Vagina (tissue), 2 donors: Measurements from ENCODE around the gene PLXNA1. TPM values are rescaled to one million over a fixed set of nuclear protein-coding genes. Genes with fewer than 3 reads are reported as not detected.

Experiments used
- DNase-seq, 2 donors: peaks; one replicate each; pipeline ENCODE4 v3.0.0-alpha.2; 2017; ENCODE audit errors: extremely low spot score in 2 of 2
- H3K27ac ChIP-seq: fragments of 200-600 bp; sonication (generic); one replicate; pipeline ENCODE4 v1.5.1; 2019
- H3K27me3 ChIP-seq: fragments of 200-600 bp; sonication (generic); one replicate; pipeline ENCODE4 v1.5.1; 2019
- H3K36me3 ChIP-seq, 2 donors: fragments of 200-600 bp; sonication (generic); one replicate each; pipeline ENCODE4 v1.5.1; 2017 to 2019
- H3K4me1 ChIP-seq: fragments of 200-600 bp; sonication (generic); one replicate; pipeline ENCODE4 v1.5.1; 2019
- H3K4me3 ChIP-seq, 2 donors: fragments of 200-600 bp; sonication (generic); 1 replicate in 1 of 2; 2 replicates in 1 of 2; pipeline ENCODE4 v1.5.1; 2016 to 2019
- H3K9me3 ChIP-seq: fragments of 200-600 bp; sonication (generic); one replicate; pipeline ENCODE4 v1.5.1; 2019
- POLR2A ChIP-seq, 2 donors: fragments of 450-650 bp; IDR thresholded peaks; one replicate each; pipeline ENCODE4 v1.6.1; 2017; ENCODE audit warnings: antibody characterized with exemption in 2 of 2, mild to moderate bottlenecking in 2 of 2, moderate library complexity in 2 of 2
- POLR2AphosphoS5 ChIP-seq, 2 donors: sonication (generic); formaldehyde crosslinking; IDR thresholded peaks; one replicate each; pipeline ENCODE4 v1.9.0; 2017; ENCODE audit warnings: antibody characterized with exemption in 2 of 2, mild to moderate bottlenecking in 2 of 2, low read depth in 1 of 2; ENCODE audit not compliant: insufficient read depth in 1 of 2
- intact Hi-C: fragments of 100-400 bp; cut with DNase I; formaldehyde crosslinking; loops from one replicate; pipeline ENCODE4 v1.15.1; 2023
- total RNA-seq: library from RNA; depleted of rRNA; stranded (reverse); fragments of >200 nt; gene quantifications from one replicate; pipeline ENCODE4 v1.2.3, GENCODE V29; 2016
- TF ChIP-seq, protein P1 (sequence below), 3 experiments: fragments of 450-650 bp in 2 of 3; fragments of 200-600 bp in 1 of 3; sonication (generic) in 1 of 3; IDR thresholded peaks; one replicate each; pipeline ENCODE4 v1.5.1; 2017 to 2019; ENCODE audit warnings: antibody characterized with exemption in 3 of 3, mild to moderate bottlenecking in 2 of 3, moderate library complexity in 2 of 3

Gene PLXNA1
- total RNA-seq, 1 donor from 2014 or later: 31.4 TPM

DNA sequence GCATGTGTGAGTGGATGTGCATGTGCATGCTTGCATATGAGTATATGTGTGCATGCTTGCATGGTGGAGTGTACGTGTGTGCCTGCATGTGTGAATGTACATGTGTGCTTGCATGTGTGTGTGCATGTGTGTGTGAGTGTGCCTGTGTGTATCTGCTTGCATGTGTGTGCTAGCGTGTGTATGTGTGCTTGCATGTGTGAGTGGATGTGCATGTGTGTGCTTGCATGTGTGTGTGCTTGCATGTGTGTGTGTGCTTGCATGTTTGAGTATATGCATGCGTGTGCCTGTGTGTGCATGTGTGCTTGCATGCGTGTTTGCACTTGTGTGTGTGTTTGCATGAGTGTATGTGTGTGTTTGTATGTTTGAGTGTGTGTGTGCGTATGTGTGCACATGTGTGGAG, 4.6 kb upstream of the PLXNA1 start:
- intact Hi-C loops: no loop called here
- H3K27me3 ChIP-seq: no peaks in the 10 kb centered on the region
- no peak for DNase-seq
- H3K27ac ChIP-seq: no peak overlapping the region
- no peaks in the 10 kb centered on the region for H3K36me3 ChIP-seq
- H3K9me3 ChIP-seq: peaks cover 4% of the 10 kb centered on the region
- peaks cover 13% of the 10 kb centered on the region for H3K4me1 ChIP-seq
- no peak overlapping the region for H3K4me3 ChIP-seq
- no peak for TF ChIP-seq POLR2A (IDR thresholded peaks at IDR 0.05)
- TF ChIP-seq, protein P1, sequence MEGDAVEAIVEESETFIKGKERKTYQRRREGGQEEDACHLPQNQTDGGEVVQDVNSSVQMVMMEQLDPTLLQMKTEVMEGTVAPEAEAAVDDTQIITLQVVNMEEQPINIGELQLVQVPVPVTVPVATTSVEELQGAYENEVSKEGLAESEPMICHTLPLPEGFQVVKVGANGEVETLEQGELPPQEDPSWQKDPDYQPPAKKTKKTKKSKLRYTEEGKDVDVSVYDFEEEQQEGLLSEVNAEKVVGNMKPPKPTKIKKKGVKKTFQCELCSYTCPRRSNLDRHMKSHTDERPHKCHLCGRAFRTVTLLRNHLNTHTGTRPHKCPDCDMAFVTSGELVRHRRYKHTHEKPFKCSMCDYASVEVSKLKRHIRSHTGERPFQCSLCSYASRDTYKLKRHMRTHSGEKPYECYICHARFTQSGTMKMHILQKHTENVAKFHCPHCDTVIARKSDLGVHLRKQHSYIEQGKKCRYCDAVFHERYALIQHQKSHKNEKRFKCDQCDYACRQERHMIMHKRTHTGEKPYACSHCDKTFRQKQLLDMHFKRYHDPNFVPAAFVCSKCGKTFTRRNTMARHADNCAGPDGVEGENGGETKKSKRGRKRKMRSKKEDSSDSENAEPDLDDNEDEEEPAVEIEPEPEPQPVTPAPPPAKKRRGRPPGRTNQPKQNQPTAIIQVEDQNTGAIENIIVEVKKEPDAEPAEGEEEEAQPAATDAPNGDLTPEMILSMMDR (IDR thresholded peaks at IDR 0.05): no peak

DNA sequence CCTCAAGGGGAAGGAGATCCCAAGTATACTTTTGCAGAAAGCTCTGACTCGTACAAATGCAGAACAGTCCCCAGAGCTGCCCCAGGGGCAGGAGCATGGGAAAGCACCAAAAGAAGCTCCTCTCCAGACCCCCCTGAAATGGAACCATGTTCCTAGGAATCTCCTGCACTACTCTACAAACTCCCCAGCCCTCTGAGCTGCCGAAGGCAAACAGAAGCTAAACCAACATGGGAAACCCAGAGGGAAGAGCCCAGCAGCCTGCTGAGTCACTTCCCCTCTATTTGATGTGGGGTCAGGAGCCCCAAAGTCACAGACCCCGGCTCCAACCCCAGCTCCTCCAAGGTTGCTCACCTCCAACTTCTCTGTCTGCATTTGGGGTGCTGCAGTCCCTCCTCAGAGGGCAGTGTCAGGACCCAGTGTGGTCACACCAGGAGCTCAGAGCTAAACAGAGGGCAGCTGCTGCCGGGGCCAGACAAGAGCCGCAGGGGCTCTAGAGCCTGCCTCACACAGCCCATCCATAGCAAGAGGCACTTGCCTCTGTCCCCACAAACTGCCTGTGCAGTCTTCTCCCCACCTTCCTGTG, 3.8 kb upstream of the PLXNA1 start:
- TF ChIP-seq POLR2A (IDR thresholded peaks at IDR 0.05) (no peak), POLR2AphosphoS5 (IDR thresholded peaks at IDR 0.05; ENCODE audit: insufficient read depth in 1 of 2, low read depth in 1 of 2) (no peak)
- TF ChIP-seq, protein P1 (IDR thresholded peaks at IDR 0.05): no peak
- H3K27ac ChIP-seq: no peak overlapping the region
- H3K4me3 ChIP-seq: no peak overlapping the region
- H3K9me3 ChIP-seq: peaks cover 2% of the 10 kb centered on the region
- no peaks in the 10 kb centered on the region for H3K27me3 ChIP-seq
- intact Hi-C loops: no loop called here
- no peaks in the 10 kb centered on the region for H3K36me3 ChIP-seq
- peaks cover 19% of the 10 kb centered on the region for H3K4me1 ChIP-seq
- DNase-seq: no peak

DNA sequence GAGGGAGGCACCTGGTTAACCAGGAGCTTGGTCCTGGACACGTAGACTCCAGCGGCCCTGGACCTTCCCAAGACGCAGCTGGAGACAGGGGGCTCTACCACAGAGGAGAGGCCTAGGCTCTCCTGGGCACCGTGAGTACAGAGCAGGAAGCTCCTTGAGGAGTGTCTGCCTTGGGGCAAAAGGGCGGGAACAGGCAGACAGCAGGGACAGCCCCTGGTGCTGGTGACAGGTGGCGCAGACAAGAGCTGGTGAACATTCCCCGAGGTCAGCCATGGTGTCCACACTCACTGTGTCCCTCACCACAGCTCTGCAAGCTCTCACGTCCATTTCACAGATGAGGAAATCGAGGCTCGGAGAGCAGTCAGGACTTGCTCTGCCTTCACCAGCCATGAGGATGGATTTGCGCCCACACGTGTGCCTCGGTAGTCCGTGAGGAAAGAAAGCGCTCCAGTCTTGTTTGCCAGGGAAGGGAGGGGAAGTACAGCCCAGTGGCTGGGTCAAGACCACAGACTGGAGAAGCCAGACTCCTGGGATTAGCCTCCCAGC, 2.6 kb upstream of the PLXNA1 start:
- H3K27ac ChIP-seq: no peak overlapping the region
- H3K4me1 ChIP-seq: peaks cover 31% of the 10 kb centered on the region
- no peak overlapping the region for H3K4me3 ChIP-seq
- no peaks in the 10 kb centered on the region for H3K9me3 ChIP-seq
- intact Hi-C loops: loop anchor here (5.0 to 10.0 kb wide), 3 partner anchors 228 to 564 kb away; partner anchors contain the start of gene CHCHD6
- no peaks in the 10 kb centered on the region for H3K36me3 ChIP-seq
- DNase-seq: no peak
- TF ChIP-seq, protein P1 (IDR thresholded peaks at IDR 0.05): no peak
- TF ChIP-seq POLR2A (IDR thresholded peaks at IDR 0.05): no peak
- TF ChIP-seq POLR2AphosphoS5 (IDR thresholded peaks at IDR 0.05; ENCODE audit: insufficient read depth in 1 of 2, low read depth in 1 of 2): no peak
- no peaks in the 10 kb centered on the region for H3K27me3 ChIP-seq

DNA sequence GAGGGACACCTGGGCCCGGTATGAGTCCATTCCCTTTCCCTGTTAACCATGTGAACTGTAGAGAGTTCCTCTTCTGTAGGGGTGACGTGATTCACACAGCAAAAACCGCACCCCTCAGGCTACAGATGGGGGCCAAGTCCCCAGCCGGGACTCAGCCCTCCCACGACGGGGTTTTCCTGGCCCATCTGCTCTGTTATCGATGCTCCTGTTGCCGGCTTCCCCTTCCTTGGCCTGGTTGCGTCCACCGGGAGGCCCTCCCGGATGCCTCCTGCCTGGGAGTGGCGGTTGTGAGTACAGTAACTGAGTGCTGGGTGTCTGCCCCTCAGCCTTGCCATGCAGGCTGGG, 817 bp upstream of the PLXNA1 start:
- H3K4me3 ChIP-seq: peak overlapping the region; percentile 43 to 66

DNA sequence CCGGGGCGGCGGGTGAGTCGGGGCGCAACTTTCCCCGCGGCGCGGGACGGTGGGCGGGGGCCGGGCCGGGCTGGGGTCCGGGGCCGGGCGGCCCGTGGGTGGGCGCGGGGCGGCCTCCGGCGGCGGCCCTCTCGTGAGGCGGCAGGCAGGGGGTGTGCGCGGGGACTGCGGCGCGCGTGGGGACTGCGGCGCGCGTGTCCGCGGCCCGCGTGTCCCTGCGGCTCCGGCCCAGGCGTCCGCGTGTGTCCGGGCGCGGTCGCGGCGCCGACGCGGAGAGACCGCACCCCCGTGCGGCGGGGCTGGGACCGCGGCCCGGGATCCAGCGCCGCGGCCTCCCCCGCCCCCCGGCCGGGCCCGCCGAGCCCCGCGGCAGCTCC, 349 bp downstream of the PLXNA1 start:
- Histone ChIP-seq H3K4me3 (peak overlapping the region; percentile 74 to 82), H3K4me1 (peaks cover 49% of the 10 kb centered on the region), H3K36me3 (no peaks in the 10 kb centered on the region), H3K27me3 (no peaks in the 10 kb centered on the region), H3K27ac (peak overlapping the region; percentile 87), H3K9me3 (no peaks in the 10 kb centered on the region)
- intact Hi-C loops: loop anchor here (5.0 to 10.0 kb wide), 3 partner anchors 231 to 562 kb away; partner anchors contain the start of gene CHCHD6
- no peak for DNase-seq
- TF ChIP-seq POLR2A (IDR thresholded peaks at IDR 0.05): no peak
- no peak for TF ChIP-seq POLR2AphosphoS5 (IDR thresholded peaks at IDR 0.05; ENCODE audit: insufficient read depth in 1 of 2, low read depth in 1 of 2)
- TF ChIP-seq, protein P1 (IDR thresholded peaks at IDR 0.05): no peak

More for the DNA sequence above, 817 bp upstream of the PLXNA1 start:
- DNase-seq: no peak
- Histone ChIP-seq H3K27me3 (no peaks in the 10 kb centered on the region), H3K9me3 (no peaks in the 10 kb centered on the region), H3K4me1 (peaks cover 48% of the 10 kb centered on the region), H3K27ac (peak overlapping the region; percentile 82), H3K36me3 (no peaks in the 10 kb centered on the region)
- TF ChIP-seq POLR2AphosphoS5 (IDR thresholded peaks at IDR 0.05; ENCODE audit: insufficient read depth in 1 of 2, low read depth in 1 of 2) (no peak), POLR2A (IDR thresholded peaks at IDR 0.05) (no peak)
- TF ChIP-seq, protein P1 (IDR thresholded peaks at IDR 0.05): no peak
- intact Hi-C loops: loop anchor here (5.0 to 10.0 kb wide), 3 partner anchors 230 to 563 kb away; partner anchors contain the start of gene CHCHD6
